Effector memory CD4-positive, alpha-beta T cell (primary cell): Measurements from ENCODE around the gene ERFL.

Experiments
- DNase-seq, 3 donors: peaks; one replicate each; pipeline ENCODE4 v3.0.0-alpha.2; 2020
- H3K27ac ChIP-seq: 2 replicates; pipeline ENCODE4 v1.7.0; 2013; ENCODE audit warnings: mild to moderate bottlenecking, low read length, moderate library complexity; ENCODE audit not compliant: insufficient read depth, poor library complexity, severe bottlenecking
- H3K27me3 ChIP-seq: replicated peaks from 2 replicates; pipeline ENCODE4 v1.7.0; 2013; ENCODE audit warnings: mild to moderate bottlenecking, low read length; ENCODE audit not compliant: insufficient read depth, control insufficient read depth, poor library complexity, severe bottlenecking
- H3K36me3 ChIP-seq: 2 replicates; pipeline ENCODE4 v1.7.0; 2013; ENCODE audit warnings: mild to moderate bottlenecking, low read length, moderate library complexity; ENCODE audit not compliant: control insufficient read depth, insufficient read depth
- H3K4me1 ChIP-seq: 2 replicates; pipeline ENCODE4 v1.7.0; 2013; ENCODE audit warnings: low read length, mild to moderate bottlenecking; ENCODE audit not compliant: control insufficient read depth, insufficient read depth, poor library complexity, severe bottlenecking
- H3K4me3 ChIP-seq: 2 replicates; pipeline ENCODE4 v1.7.0; 2013; ENCODE audit warnings: low read length, low read depth, mild to moderate bottlenecking; ENCODE audit not compliant: insufficient read depth, poor library complexity, severe bottlenecking
- H3K9me3 ChIP-seq: 2 replicates; pipeline ENCODE4 v1.7.0; 2013; ENCODE audit warnings: mild to moderate bottlenecking, low read length, moderate library complexity; ENCODE audit not compliant: control insufficient read depth

Gene ERFL

GRCh38 chr19:41895745-41896580 is 32.3 kb downstream of the ERFL start:
- Histone ChIP-seq H3K27ac (peak overlapping the region; percentile 27), H3K36me3 (peaks cover 85% of the 10 kb centered on the region)

GRCh38 chr19:41894350-41894749 is 33.9 kb downstream of the ERFL start:
- Histone ChIP-seq H3K9me3 (no peaks in the 10 kb centered on the region), H3K27ac (peak overlapping the region; percentile 53), H3K27me3 (no peaks in the 10 kb centered on the region), H3K4me3 (no peak overlapping the region), H3K36me3 (peaks cover 84% of the 10 kb centered on the region), H3K4me1 (peaks cover 38% of the 10 kb centered on the region)
- no peak for DNase-seq

More at GRCh38 chr19:41895745-41896580, 32.3 kb downstream of the ERFL start:
- DNase-seq, result no peak
- H3K27me3 ChIP-seq, result no peaks in the 10 kb centered on the region
- H3K9me3 ChIP-seq, result no peaks in the 10 kb centered on the region
- peaks cover 31% of the 10 kb centered on the region for H3K4me1 ChIP-seq
- no peak overlapping the region for H3K4me3 ChIP-seq

- DNase-seq, result no peak
- Histone ChIP-seq H3K27me3 (no peaks in the 10 kb centered on the region), H3K36me3 (peaks cover 84% of the 10 kb centered on the region), H3K4me1 (peaks cover 42% of the 10 kb centered on the region), H3K9me3 (no peaks in the 10 kb centered on the region), H3K4me3 (no peak overlapping the region), H3K27ac (peak overlapping the region; percentile 53)
Measured at GRCh38 chr19:41893899-41894298, 34.4 kb downstream of the ERFL start.

- H3K27ac ChIP-seq, result peak overlapping the region; percentile 45
- no peak for DNase-seq
- H3K4me3 ChIP-seq, result no peak overlapping the region
- no peaks in the 10 kb centered on the region for H3K9me3 ChIP-seq
- peaks cover 74% of the 10 kb centered on the region for H3K36me3 ChIP-seq
- no peaks in the 10 kb centered on the region for H3K27me3 ChIP-seq
- peaks cover 57% of the 10 kb centered on the region for H3K4me1 ChIP-seq
Measured at GRCh38 chr19:41892173-41892902, 35.9 kb downstream of the ERFL start.

GRCh38 chr19:41890936-41891335 is 37.3 kb downstream of the ERFL start:
- H3K9me3 ChIP-seq, result no peaks in the 10 kb centered on the region
- no peak overlapping the region for H3K27ac ChIP-seq
- H3K4me1 ChIP-seq, result peaks cover 68% of the 10 kb centered on the region
- no peak for DNase-seq
- H3K4me3 ChIP-seq, result no peak overlapping the region
- no peaks in the 10 kb centered on the region for H3K27me3 ChIP-seq
- peaks cover 62% of the 10 kb centered on the region for H3K36me3 ChIP-seq

GRCh38 chr19:41889896-41890295 is 38.4 kb downstream of the ERFL start:
- DNase-seq, result no peak
- Histone ChIP-seq H3K27ac (peak overlapping the region; percentile 4), H3K27me3 (no peaks in the 10 kb centered on the region), H3K4me1 (peaks cover 72% of the 10 kb centered on the region), H3K9me3 (no peaks in the 10 kb centered on the region), H3K36me3 (peaks cover 51% of the 10 kb centered on the region), H3K4me3 (no peak overlapping the region)

- no peak overlapping the region for H3K4me3 ChIP-seq
- H3K9me3 ChIP-seq, result no peaks in the 10 kb centered on the region
- DNase-seq, result no peak
- peak overlapping the region; percentile 92 for H3K27ac ChIP-seq
- H3K27me3 ChIP-seq, result no peaks in the 10 kb centered on the region
- peaks cover 73% of the 10 kb centered on the region for H3K4me1 ChIP-seq
- H3K36me3 ChIP-seq, result peaks cover 42% of the 10 kb centered on the region
Measured at GRCh38 chr19:41888926-41889325, 39.3 kb downstream of the ERFL start.

GRCh38 chr19:41887711-41888382 is 40.4 kb downstream of the ERFL start:
- Histone ChIP-seq H3K9me3 (no peaks in the 10 kb centered on the region), H3K27ac (peak overlapping the region; percentile 92), H3K36me3 (peaks cover 37% of the 10 kb centered on the region), H3K4me1 (peaks cover 70% of the 10 kb centered on the region), H3K27me3 (no peaks in the 10 kb centered on the region), H3K4me3 (peak overlapping the region; percentile 64)
- DNase-seq, result peak; percentile 69 to 82 (median 82)

GRCh38 chr19:41886761-41887710 is 41.2 kb downstream of the ERFL start:
- Histone ChIP-seq H3K9me3 (no peaks in the 10 kb centered on the region), H3K27me3 (no peaks in the 10 kb centered on the region), H3K4me3 (peak overlapping the region; percentile 64), H3K4me1 (peaks cover 68% of the 10 kb centered on the region), H3K36me3 (peaks cover 28% of the 10 kb centered on the region), H3K27ac (peak overlapping the region; percentile 92)
- peak; percentile 53 to 64 (median 55) for DNase-seq
